Hepatocyte (in vitro differentiated cells): Measurements from ENCODE around the gene ODC1.

ENCODE experiments used
- EZH2 ChIP-seq: fragments of 200-600 bp; sonication (generic); IDR thresholded peaks from 2 replicates; pipeline ENCODE4 v1.6.1; 2016; ENCODE audit warnings: antibody characterized with exemption, mild to moderate bottlenecking, borderline replicate concordance
- TF ChIP-seq, protein P1 (sequence below): fragments of 200-600 bp; sonication (generic); IDR thresholded peaks from 2 replicates; pipeline ENCODE4 v1.5.1; 2016; ENCODE audit warnings: antibody characterized with exemption, mild to moderate bottlenecking; ENCODE audit not compliant: poor library complexity

DNA sequence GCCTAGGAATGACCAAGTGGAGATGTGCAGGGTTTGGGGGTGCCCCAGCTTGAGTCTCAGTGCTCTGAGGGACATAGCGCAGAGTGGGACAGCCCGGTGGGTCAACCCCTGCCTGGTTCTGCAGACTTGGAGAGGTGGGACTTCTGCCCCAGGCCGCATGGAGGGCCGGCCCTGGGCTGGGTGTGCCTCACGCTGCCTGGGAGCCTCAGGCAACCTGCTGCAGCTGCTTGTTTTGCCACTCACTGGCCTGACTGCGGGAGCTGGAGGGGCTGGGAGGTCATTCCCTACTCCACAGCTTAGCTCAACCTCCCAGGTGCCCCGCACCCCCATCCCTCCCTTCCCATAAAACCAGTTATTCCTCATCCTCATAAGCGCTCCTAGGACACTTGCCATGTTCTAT lies 33.1 kb downstream of the ODC1 start:
- TF ChIP-seq, protein P1, sequence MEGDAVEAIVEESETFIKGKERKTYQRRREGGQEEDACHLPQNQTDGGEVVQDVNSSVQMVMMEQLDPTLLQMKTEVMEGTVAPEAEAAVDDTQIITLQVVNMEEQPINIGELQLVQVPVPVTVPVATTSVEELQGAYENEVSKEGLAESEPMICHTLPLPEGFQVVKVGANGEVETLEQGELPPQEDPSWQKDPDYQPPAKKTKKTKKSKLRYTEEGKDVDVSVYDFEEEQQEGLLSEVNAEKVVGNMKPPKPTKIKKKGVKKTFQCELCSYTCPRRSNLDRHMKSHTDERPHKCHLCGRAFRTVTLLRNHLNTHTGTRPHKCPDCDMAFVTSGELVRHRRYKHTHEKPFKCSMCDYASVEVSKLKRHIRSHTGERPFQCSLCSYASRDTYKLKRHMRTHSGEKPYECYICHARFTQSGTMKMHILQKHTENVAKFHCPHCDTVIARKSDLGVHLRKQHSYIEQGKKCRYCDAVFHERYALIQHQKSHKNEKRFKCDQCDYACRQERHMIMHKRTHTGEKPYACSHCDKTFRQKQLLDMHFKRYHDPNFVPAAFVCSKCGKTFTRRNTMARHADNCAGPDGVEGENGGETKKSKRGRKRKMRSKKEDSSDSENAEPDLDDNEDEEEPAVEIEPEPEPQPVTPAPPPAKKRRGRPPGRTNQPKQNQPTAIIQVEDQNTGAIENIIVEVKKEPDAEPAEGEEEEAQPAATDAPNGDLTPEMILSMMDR: no peak
- no peak for TF ChIP-seq EZH2
